Measurements from ENCODE around the gene ROR1. TPM values are rescaled to one million over a fixed set of nuclear protein-coding genes. Genes with fewer than 3 reads are reported as not detected.

ROR1 gene
- total and polyA plus RNA-seq, 12 donors: 2.9 to 36.2 (median 15.3) TPM

- no peak overlapping the region for H3K4me3 ChIP-seq
- H3K9me3 ChIP-seq: no peaks in the 10 kb centered on the region
- DNase-seq: no peak
- no peak for TF ChIP-seq CTCF (IDR thresholded peaks at IDR 0.05)
- intact Hi-C loops (cut with DNase I): loop anchor here in 2 of 10 donors (10.0 kb wide), 2 partner anchors 93 to 173 kb away; partner anchors contain the start of gene ROR1 (in 1 of the 2)
- WGBS, 2 donors: 76 to 80% methylated on average over 14 of the region's 14 CpGs
- no peaks in the 10 kb centered on the region for H3K27me3 ChIP-seq
- ATAC-seq: peak in 4 of 8 donors; percentile 20 to 53 (median 38)
- H3K27ac ChIP-seq: peak overlapping the region in 1 of 10 donors; percentile 18
- H3K4me1 ChIP-seq: peaks cover 0 to 59% (median 6%) of the 10 kb centered on the region in 9 donors
- H3K36me3 ChIP-seq: no peaks in the 10 kb centered on the region
These were observed 93.8 kb downstream of the ROR1 start for GRCh38 chr1:63867429-63868176.

- H3K27ac ChIP-seq: peak overlapping the region in 2 of 10 donors; percentile 2 to 18
- peak in 3 of 9 donors; percentile 15 to 36 (median 31) for TF ChIP-seq CTCF (IDR thresholded peaks at IDR 0.05)
- H3K4me3 ChIP-seq: no peak overlapping the region
- whole genome bisulfite sequencing, 2 donors: 56% methylated on average over 5 of the region's 5 CpGs
- H3K9me3 ChIP-seq: no peaks in the 10 kb centered on the region
- H3K4me1 ChIP-seq: peaks cover 0 to 55% (median 6%) of the 10 kb centered on the region in 9 donors
- intact Hi-C loops (cut with DNase I): loop anchor here in 2 of 10 donors (10.0 kb wide), 2 partner anchors 94 to 174 kb away; partner anchors contain the start of gene ROR1 (in 1 of the 2)
- DNase-seq: no peak
- H3K27me3 ChIP-seq: no peaks in the 10 kb centered on the region
- no peaks in the 10 kb centered on the region for H3K36me3 ChIP-seq
- peak in 5 of 8 donors; percentile 40 to 65 (median 54) for ATAC-seq
These were observed 94.5 kb downstream of the ROR1 start for GRCh38 chr1:63868268-63868781.

GRCh38 chr1:63870152-63870551 is 96.3 kb downstream of the ROR1 start:
- intact Hi-C loops (cut with DNase I): no loop called here
- WGBS, 2 donors: 97% methylated on average over 2 of the region's 2 CpGs
- Histone ChIP-seq H3K4me1 (peaks cover 0 to 57% (median 15%) of the 10 kb centered on the region in 9 donors), H3K27me3 (no peaks in the 10 kb centered on the region), H3K36me3 (no peaks in the 10 kb centered on the region), H3K27ac (no peak overlapping the region), H3K4me3 (no peak overlapping the region), H3K9me3 (no peaks in the 10 kb centered on the region)
- no peak for ATAC-seq
- no peak for TF ChIP-seq CTCF (IDR thresholded peaks at IDR 0.05)
- no peak for DNase-seq

- Histone ChIP-seq H3K27me3 (no peaks in the 10 kb centered on the region), H3K27ac (no peak overlapping the region), H3K36me3 (no peaks in the 10 kb centered on the region), H3K9me3 (no peaks in the 10 kb centered on the region), H3K4me3 (no peak overlapping the region), H3K4me1 (peaks cover 0 to 56% (median 15%) of the 10 kb centered on the region in 9 donors)
- no peak for ATAC-seq
- intact Hi-C loops (cut with DNase I): loop anchor here in 1 of 10 donors (1.0 kb wide), 1 partner anchor 20 kb away; no protein-coding TSS in a partner anchor
- 84 to 100% methylated on average over 1 of the region's 1 CpG for WGBS, 2 donors
- no peak for DNase-seq
- no peak for TF ChIP-seq CTCF (IDR thresholded peaks at IDR 0.05)
These were observed 97.6 kb downstream of the ROR1 start for GRCh38 chr1:63871463-63871862.

Data from heart right ventricle (tissue), 16 donors.